A549 (cell line): ENCODE results near the gene NCEH1.

ENCODE experiments used
- CTCF ChIP-seq: fragments of >200 bp; sonication (Bioruptor Twin); formaldehyde crosslinking; IDR thresholded peaks from 3 replicates; pipeline ENCODE4 v1.5.1; 2016
- EP300 ChIP-seq, 2 experiments: fragments of >200 bp; sonication (Bioruptor Twin); formaldehyde crosslinking; IDR thresholded peaks; 2 replicates in 1 of 2; 3 replicates in 1 of 2; pipeline ENCODE4 v1.6.1; 2016 to 2017

GRCh38 chr3:172591125-172591605 lies 119.7 kb downstream of the NCEH1 start:
- TF ChIP-seq EP300 (IDR thresholded peaks at IDR 0.05) (no peak), CTCF (no peak)
